GM18520 (cell line): ENCODE data around the gene WDR27.
"Not testable (repeated sequence)": the region's sequence is repeated elsewhere in the genome, so short reads cannot be mapped to it uniquely, and the experiment has no call there.

Experiments used
- ATAC-seq: cut with Tn5 transposase; IDR thresholded peaks from one replicate; pipeline ENCODE4 v1.9.1; 2021; ENCODE audit not compliant: unreplicated experiment

Gene WDR27

GRCh38 chr6:169491482-169491881, 210.3 kb downstream of the WDR27 start:
- ATAC-seq: no peak

- ATAC-seq: no peak
These were observed 211.0 kb downstream of the WDR27 start for GRCh38 chr6:169490830-169491229.

- ATAC-seq: no peak
These were observed 211.6 kb downstream of the WDR27 start for GRCh38 chr6:169490246-169490641.

GRCh38 chr6:169489563-169490245, 212.1 kb downstream of the WDR27 start:
- no peak for ATAC-seq

GRCh38 chr6:169487579-169488436, 214.0 kb downstream of the WDR27 start:
- ATAC-seq: no peak

- no peak for ATAC-seq
These were observed 221.9 kb downstream of the WDR27 start for GRCh38 chr6:169479783-169480495.

- no peak for ATAC-seq
These were observed 227.5 kb downstream of the WDR27 start for GRCh38 chr6:169474362-169474761.

- no peak for ATAC-seq
These were observed 228.2 kb downstream of the WDR27 start for GRCh38 chr6:169473663-169474062.

- ATAC-seq: no peak
These were observed 228.9 kb downstream of the WDR27 start for GRCh38 chr6:169472786-169473416.

GRCh38 chr6:169470790-169471189, 231.0 kb downstream of the WDR27 start:
- ATAC-seq: no peak

- no peak for ATAC-seq
These were observed 232.8 kb downstream of the WDR27 start for GRCh38 chr6:169469028-169469427.

GRCh38 chr6:169467755-169468154, 234.1 kb downstream of the WDR27 start:
- ATAC-seq: not testable (repeated sequence)

GRCh38 chr6:169466256-169466655, 235.6 kb downstream of the WDR27 start:
- not testable (repeated sequence) for ATAC-seq

- ATAC-seq: no peak
These were observed 244.1 kb downstream of the WDR27 start for GRCh38 chr6:169457762-169458161.

- ATAC-seq: no peak
These were observed 245.0 kb downstream of the WDR27 start for GRCh38 chr6:169456840-169457239.

- no peak for ATAC-seq
These were observed 246.4 kb downstream of the WDR27 start for GRCh38 chr6:169455470-169455869.

- ATAC-seq: no peak
These were observed 247.0 kb downstream of the WDR27 start for GRCh38 chr6:169454872-169455204.

- ATAC-seq: no peak
These were observed 247.5 kb downstream of the WDR27 start for GRCh38 chr6:169454204-169454871.

- no peak for ATAC-seq
These were observed 248.8 kb downstream of the WDR27 start for GRCh38 chr6:169452869-169453620.
